PFSK-1 (cell line): ENCODE results near the gene KCNS1.

Source experiments
- POLR2AphosphoS5 ChIP-seq: IDR thresholded peaks from 2 replicates; pipeline ENCODE4 v1.6.1; 2012; ENCODE audit warnings: low read depth, mild to moderate bottlenecking, control low read depth, low read length, moderate library complexity
- REST ChIP-seq, 2 experiments: IDR thresholded peaks; 2 replicates each; pipeline versions ENCODE4 v1.6.1 to v1.8.0; 2011 to 2012; ENCODE audit warnings: low read depth in 2 of 2, low read length in 2 of 2, control low read depth in 1 of 2, inconsistent platforms in 1 of 2, mild to moderate bottlenecking in 1 of 2, moderate library complexity in 1 of 2; ENCODE audit not compliant: insufficient read depth in 1 of 2
- SIN3A ChIP-seq: IDR thresholded peaks from 2 replicates; pipeline ENCODE4 v1.6.1; 2012; ENCODE audit warnings: mild to moderate bottlenecking, low read length, moderate library complexity, borderline replicate concordance; ENCODE audit not compliant: insufficient read depth

DNA sequence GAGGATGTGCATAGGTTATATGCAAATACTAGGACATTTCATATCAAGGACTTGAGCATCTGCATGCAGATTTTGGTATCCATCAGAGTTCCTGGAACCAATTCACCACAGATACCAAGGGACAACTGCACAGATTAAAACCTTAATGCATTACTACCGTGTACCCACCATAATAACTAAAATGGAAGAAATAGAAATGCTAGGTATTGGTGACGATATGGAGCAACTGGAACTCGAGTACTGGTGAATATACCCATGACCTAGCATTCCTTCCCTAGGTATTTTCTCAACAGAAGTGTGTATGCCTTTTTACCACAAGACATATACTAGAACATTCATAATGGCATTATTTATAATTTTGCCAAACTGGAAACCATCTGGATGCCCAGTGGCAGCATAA, 18.5 kb downstream of the KCNS1 start:
- no peak for TF ChIP-seq SIN3A
- no peak for TF ChIP-seq POLR2AphosphoS5
- no peak for TF ChIP-seq REST (IDR thresholded peaks at IDR 0.05; ENCODE audit: insufficient read depth in 1 of 2, low read depth in 2 of 2, low read length in 2 of 2)
